ENCODE results near the gene MTA1.

MTA1 gene

DNA sequence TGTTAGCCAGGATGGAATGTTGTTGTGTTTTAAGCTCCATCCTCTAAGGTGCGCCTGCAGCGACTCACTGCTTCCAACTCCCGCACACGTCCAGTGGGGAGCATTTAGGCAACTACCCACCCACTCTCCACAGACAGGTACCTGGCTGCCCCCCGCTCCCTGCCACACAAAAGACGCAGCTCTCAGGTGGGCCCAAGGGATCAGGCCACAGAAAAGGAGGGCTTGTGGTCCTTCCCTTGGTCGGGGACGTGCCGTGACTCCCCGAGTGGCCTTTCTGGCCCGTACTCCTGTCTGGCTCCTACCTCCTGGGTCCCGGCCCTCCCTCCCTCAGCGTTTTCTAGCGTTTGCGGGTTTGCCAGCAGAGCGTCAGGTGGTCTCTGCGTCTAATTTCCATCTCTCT is 87.6 kb downstream of the MTA1 start:
- no peak for TF ChIP-seq GATA1 (IDR thresholded peaks at IDR 0.05; ENCODE audit: low read depth, low read length)
- TF ChIP-seq POLR2A (IDR thresholded peaks at IDR 0.05; ENCODE audit: low read length) = no peak
- no peak for DNase-seq

DNA sequence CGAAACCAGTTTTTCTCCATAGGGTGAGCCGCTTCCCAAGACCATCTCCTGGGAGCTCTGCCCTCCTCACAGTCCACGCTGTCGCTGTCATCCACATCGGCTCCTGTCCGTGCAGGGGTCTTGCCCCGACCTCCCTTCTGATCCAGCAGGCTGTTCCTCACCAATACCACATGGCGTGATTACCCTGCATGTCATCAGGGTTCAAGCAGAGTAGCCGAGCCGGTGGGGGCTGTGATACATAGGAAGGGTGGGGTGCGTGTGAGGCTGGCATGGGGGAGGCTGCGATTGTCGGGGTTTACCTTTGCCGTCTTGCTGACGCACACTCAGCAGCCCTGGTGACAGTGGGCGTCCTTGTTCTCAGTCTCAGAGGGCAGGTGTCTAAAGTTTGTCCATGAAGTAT is 88.4 kb downstream of the MTA1 start:
- DNase-seq = no peak
- TF ChIP-seq POLR2A (IDR thresholded peaks at IDR 0.05; ENCODE audit: low read length) (no peak), GATA1 (IDR thresholded peaks at IDR 0.05; ENCODE audit: low read depth, low read length) (no peak)

DNA sequence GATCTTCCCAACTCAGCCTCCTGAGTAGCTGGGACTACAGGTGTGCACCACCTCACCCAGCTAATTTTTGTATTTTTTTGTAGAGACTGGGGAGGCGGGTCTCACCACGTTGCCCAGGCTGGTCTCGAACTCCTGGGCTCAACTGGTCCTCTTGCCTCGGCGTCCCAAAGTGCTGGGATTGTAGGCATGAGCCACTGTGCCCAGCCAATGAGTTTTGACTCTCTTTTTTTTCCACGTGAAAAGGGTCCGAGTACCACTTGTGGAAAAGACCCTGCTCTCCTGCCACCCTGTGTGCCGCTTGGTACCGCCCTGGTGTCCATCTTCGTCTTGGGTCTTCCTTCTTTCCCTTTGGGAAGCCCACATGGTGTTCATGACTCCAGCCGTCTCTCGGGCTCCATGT is 89.0 kb downstream of the MTA1 start:
- TF ChIP-seq GATA1 (IDR thresholded peaks at IDR 0.05; ENCODE audit: low read depth, low read length) = no peak
- TF ChIP-seq POLR2A (IDR thresholded peaks at IDR 0.05; ENCODE audit: low read length) = no peak
- no peak for DNase-seq

DNA sequence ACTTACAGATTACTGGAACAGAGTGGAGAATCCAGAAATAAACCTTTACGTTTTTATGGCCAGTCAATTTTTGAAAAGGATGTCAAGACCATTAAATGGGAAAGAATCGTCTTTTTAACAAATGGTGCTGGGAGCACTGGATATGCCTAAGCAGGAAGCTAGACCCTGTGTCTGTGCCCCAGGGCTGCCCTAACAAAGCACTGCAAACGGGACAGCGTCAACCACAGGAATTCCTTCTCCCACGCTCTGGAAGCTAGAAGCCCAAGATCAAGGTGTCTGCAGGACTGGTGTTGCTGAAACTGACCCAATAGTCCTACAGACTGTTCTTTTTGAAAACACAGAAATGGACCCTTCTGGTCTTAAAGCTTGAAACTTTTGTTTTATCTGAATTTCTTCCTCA is 97.5 kb downstream of the MTA1 start:
- TF ChIP-seq POLR2A (IDR thresholded peaks at IDR 0.05; ENCODE audit: low read length) (no peak), GATA1 (IDR thresholded peaks at IDR 0.05; ENCODE audit: low read depth, low read length) (no peak)
- DNase-seq = no peak

DNA sequence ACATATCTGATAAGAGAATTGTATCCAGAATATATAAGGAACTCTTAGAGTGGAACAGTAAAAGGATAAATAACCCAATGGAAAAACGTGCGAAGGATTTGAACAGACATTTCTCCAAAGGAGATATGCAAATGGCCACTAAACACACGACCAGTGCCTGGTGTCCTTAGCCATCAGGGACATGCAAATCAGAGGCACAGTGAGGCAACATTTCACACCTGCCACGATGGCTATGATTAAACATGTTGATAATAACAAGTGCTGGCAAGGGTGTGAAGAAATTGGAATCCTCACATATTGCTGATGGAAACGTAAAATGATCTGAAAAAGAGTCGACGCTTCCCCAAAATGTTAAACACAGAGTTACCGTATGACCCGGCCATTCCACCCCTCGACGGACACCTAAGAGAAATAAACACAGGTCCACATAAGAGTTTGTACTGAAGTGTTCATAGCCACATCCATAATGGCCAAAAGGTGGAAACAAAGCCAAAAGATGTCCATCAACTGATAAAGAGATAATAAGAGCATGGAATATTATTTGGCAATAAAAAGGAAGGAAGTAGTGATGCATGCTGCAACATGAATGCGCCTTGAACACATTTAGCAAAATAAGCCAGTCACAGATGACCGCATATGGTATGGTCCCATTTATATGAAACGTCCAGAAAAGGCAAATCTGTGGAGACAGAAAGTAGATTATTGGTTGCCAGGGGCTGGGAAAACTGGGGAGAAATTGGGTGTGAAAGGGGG is 100.5 kb downstream of the MTA1 start:
- no peak for TF ChIP-seq GATA1 (IDR thresholded peaks at IDR 0.05; ENCODE audit: low read depth, low read length)
- TF ChIP-seq POLR2A (IDR thresholded peaks at IDR 0.05; ENCODE audit: low read length) = no peak
- DNase-seq = no peak
